Endothelial cell (in vitro differentiated cells): ENCODE data around the gene SH3GL2. TPM values are rescaled to one million over a fixed set of nuclear protein-coding genes. Genes with fewer than 3 reads are reported as not detected.

Experiments used
- DNase-seq: peaks from one replicate; pipeline ENCODE4 v3.0.0; 2021; ENCODE audit warnings: low spot score
- H3K27ac Mint-ChIP-seq: one replicate; pipeline ENCODE4 v1.8.0; 2021; ENCODE audit warnings: mixed read lengths, inconsistent platforms; ENCODE audit not compliant: unreplicated experiment
- H3K27me3 Mint-ChIP-seq: one replicate; pipeline ENCODE4 v1.8.0; 2021; ENCODE audit warnings: mild to moderate bottlenecking, moderate library complexity, mixed read lengths, inconsistent platforms; ENCODE audit not compliant: unreplicated experiment
- H3K36me3 Mint-ChIP-seq: one replicate; pipeline ENCODE4 v1.8.0; 2021; ENCODE audit warnings: mild to moderate bottlenecking, low read depth, mixed read lengths, inconsistent platforms; ENCODE audit not compliant: unreplicated experiment
- H3K4me1 Mint-ChIP-seq: one replicate; pipeline ENCODE4 v1.8.0; 2021; ENCODE audit warnings: mild to moderate bottlenecking, mixed read lengths, inconsistent platforms; ENCODE audit not compliant: unreplicated experiment
- H3K4me3 Mint-ChIP-seq: one replicate; pipeline ENCODE4 v1.8.0; 2021; ENCODE audit warnings: mild to moderate bottlenecking, mixed read lengths, inconsistent platforms; ENCODE audit not compliant: unreplicated experiment
- H3K9me3 Mint-ChIP-seq: one replicate; pipeline ENCODE4 v1.8.0; 2021; ENCODE audit warnings: mixed read lengths, inconsistent platforms; ENCODE audit not compliant: unreplicated experiment
- CTCF ChIP-seq: fragments of 200-600 bp; sonication (generic); IDR thresholded peaks from one replicate; pipeline ENCODE4 v1.5.0; 2021; ENCODE audit warnings: antibody characterized with exemption; ENCODE audit not compliant: unreplicated experiment
- total RNA-seq: library from RNA; stranded (reverse); fragmentation: NEBNext Ultra II Directional; extraction: Animal tissue kit (Norgen Biotek cat#: 25700); gene quantifications from one replicate; pipeline ENCODE4 v1.2.1, GENCODE V29; 2021; ENCODE audit not compliant: unreplicated experiment

Gene SH3GL2
- total RNA-seq, 1 donor from 2014 or later: 1.6 TPM

GRCh38 chr9:17843236-17843635 lies 264.4 kb downstream of the SH3GL2 start:
- DNase-seq: no peak
- Mint-ChIP-seq H3K9me3 (peaks cover 7% of the 10 kb centered on the region), H3K27me3 (peaks cover 6% of the 10 kb centered on the region), H3K4me1 (peaks cover 16% of the 10 kb centered on the region), H3K4me3 (no peak overlapping the region), H3K36me3 (peaks cover 3% of the 10 kb centered on the region), H3K27ac (no peak overlapping the region)
- TF ChIP-seq CTCF: no peak
